Fibroblast of skin of back (primary cell): ENCODE results near the gene FYCO1.

Experiments used
- DNase-seq: peaks from one replicate; pipeline ENCODE4 v3.0.0-alpha.2; 2013

Gene FYCO1

GRCh38 chr3:45960289-45960688 is 35.3 kb downstream of the FYCO1 start:
- DNase-seq: no peak

GRCh38 chr3:45959201-45959600 is 36.4 kb downstream of the FYCO1 start:
- DNase-seq: no peak

GRCh38 chr3:45958321-45958791 is 37.3 kb downstream of the FYCO1 start:
- DNase-seq: peak; percentile 37

GRCh38 chr3:45957586-45957985 is 38.0 kb downstream of the FYCO1 start:
- DNase-seq: no peak

- DNase-seq: no peak
These were observed 39.9 kb downstream of the FYCO1 start for GRCh38 chr3:45955706-45956105.

- no peak for DNase-seq
These were observed 40.5 kb downstream of the FYCO1 start for GRCh38 chr3:45955017-45955647.

GRCh38 chr3:45954306-45954705 is 41.3 kb downstream of the FYCO1 start:
- DNase-seq: no peak

GRCh38 chr3:45953536-45953935 is 42.1 kb downstream of the FYCO1 start:
- no peak for DNase-seq

- no peak for DNase-seq
These were observed 43.2 kb downstream of the FYCO1 start for GRCh38 chr3:45952456-45952855.

- no peak for DNase-seq
These were observed 43.7 kb downstream of the FYCO1 start for GRCh38 chr3:45951946-45952345.

GRCh38 chr3:45950686-45951600 is 44.7 kb downstream of the FYCO1 start:
- DNase-seq: no peak

- DNase-seq: no peak
These were observed 45.5 kb downstream of the FYCO1 start for GRCh38 chr3:45950131-45950530.

- no peak for DNase-seq
These were observed 46.2 kb downstream of the FYCO1 start for GRCh38 chr3:45949432-45949831.

- no peak for DNase-seq
These were observed 46.7 kb downstream of the FYCO1 start for GRCh38 chr3:45948881-45949280.

GRCh38 chr3:45948311-45948781 is 47.3 kb downstream of the FYCO1 start:
- peak; percentile 24 for DNase-seq

GRCh38 chr3:45947361-45947760 is 48.3 kb downstream of the FYCO1 start:
- DNase-seq: peak; percentile 22

- no peak for DNase-seq
These were observed 48.7 kb downstream of the FYCO1 start for GRCh38 chr3:45946875-45947274.

GRCh38 chr3:45946307-45946706 is 49.3 kb downstream of the FYCO1 start:
- peak; percentile 45 for DNase-seq

GRCh38 chr3:45944830-45945620 is 50.6 kb downstream of the FYCO1 start:
- no peak for DNase-seq

- peak; percentile 7 for DNase-seq
These were observed 52.3 kb downstream of the FYCO1 start, which contains the start of gene CXCR6 for GRCh38 chr3:45943207-45943846. Gene CXCR6 (plus strand): TSS chr3:45943464. CDS start chr3:45946482, 3,018 bp downstream.

GRCh38 chr3:45942051-45942825 is 53.4 kb downstream of the FYCO1 start:
- no peak for DNase-seq
